Measurements from ENCODE around the gene ZNF326. TPM values are rescaled to one million over a fixed set of nuclear protein-coding genes. Genes with fewer than 3 reads are reported as not detected.

Gene ZNF326
- total and polyA plus RNA-seq, 12 donors, result 4.1 to 28.3 (median 15.2) TPM

GRCh38 chr1:89955311-89956205 is 39.4 kb upstream of the ZNF326 start:
- Histone ChIP-seq H3K9me3 (replicated peaks in 1 of 3) (no peaks in the 10 kb centered on the region), H3K4me3 (no peak overlapping the region), H3K27ac (no peak overlapping the region), H3K36me3 (replicated peaks in 1 of 2) (no peaks in the 10 kb centered on the region), H3K27me3 (no peaks in the 10 kb centered on the region), H3K4me1 (replicated peaks in 1 of 2) (no peaks in the 10 kb centered on the region)
- no peak for DNase-seq
- intact Hi-C loops (cut with DNase I), result no loop called here
- TF ChIP-seq POLR2A (IDR thresholded peaks at IDR 0.05) (no peak), CTCF (IDR thresholded peaks at IDR 0.05) (no peak)
- WGBS, 4 donors, result 95 to 99% (median 96%) methylated on average over 7 of the region's 7 CpGs

GRCh38 chr1:89957107-89957506 is 37.8 kb upstream of the ZNF326 start:
- H3K9me3 ChIP-seq (replicated peaks in 1 of 3), result no peaks in the 10 kb centered on the region
- WGBS, 4 donors, result 40 to 71% (median 58%) methylated on average over 1 of the region's 1 CpG
- H3K27me3 ChIP-seq, result no peaks in the 10 kb centered on the region
- intact Hi-C loops (cut with DNase I), result no loop called here
- no peaks in the 10 kb centered on the region for H3K36me3 ChIP-seq (replicated peaks in 1 of 2)
- no peak for TF ChIP-seq POLR2A (IDR thresholded peaks at IDR 0.05)
- TF ChIP-seq CTCF (IDR thresholded peaks at IDR 0.05), result no peak
- no peak overlapping the region for H3K27ac ChIP-seq
- no peaks in the 10 kb centered on the region for H3K4me1 ChIP-seq (replicated peaks in 1 of 2)
- no peak overlapping the region for H3K4me3 ChIP-seq
- DNase-seq, result no peak

- Histone ChIP-seq H3K4me1 (replicated peaks in 1 of 2) (no peaks in the 10 kb centered on the region), H3K27ac (no peak overlapping the region), H3K4me3 (no peak overlapping the region), H3K27me3 (no peaks in the 10 kb centered on the region), H3K36me3 (replicated peaks in 1 of 2) (no peaks in the 10 kb centered on the region), H3K9me3 (replicated peaks in 1 of 3) (no peaks in the 10 kb centered on the region)
- TF ChIP-seq CTCF (IDR thresholded peaks at IDR 0.05), result no peak
- no peak for TF ChIP-seq POLR2A (IDR thresholded peaks at IDR 0.05)
- intact Hi-C loops (cut with DNase I), result no loop called here
- DNase-seq, result no peak
- 89 to 94% (median 90%) methylated on average over 7 of the region's 7 CpGs for WGBS, 4 donors
Observed at GRCh38 chr1:89958851-89959654, 35.9 kb upstream of the ZNF326 start.

GRCh38 chr1:89959719-89960118 is 35.2 kb upstream of the ZNF326 start:
- no peaks in the 10 kb centered on the region for H3K4me1 ChIP-seq (replicated peaks in 1 of 2)
- 90 to 99% (median 96%) methylated on average over 2 of the region's 2 CpGs for WGBS, 4 donors
- intact Hi-C loops (cut with DNase I), result no loop called here
- H3K4me3 ChIP-seq, result no peak overlapping the region
- no peak for TF ChIP-seq POLR2A (IDR thresholded peaks at IDR 0.05)
- TF ChIP-seq CTCF (IDR thresholded peaks at IDR 0.05), result no peak
- DNase-seq, result no peak
- no peaks in the 10 kb centered on the region for H3K27me3 ChIP-seq
- no peak overlapping the region for H3K27ac ChIP-seq
- H3K36me3 ChIP-seq (replicated peaks in 1 of 2), result no peaks in the 10 kb centered on the region
- H3K9me3 ChIP-seq (replicated peaks in 1 of 3), result no peaks in the 10 kb centered on the region

Measured in adrenal gland (tissue), 12 donors.